GM12878 (cell line): Measurements from ENCODE around the gene DLEC1.

Experiments
- CTCF ChIP-seq, 3 experiments: IDR thresholded peaks in 2 of 3; conservative IDR thresholded peaks in 1 of 3; 2 replicates each; pipeline ENCODE4 v1.5.1; 2011; ENCODE audit warnings: low read depth in 3 of 3, low read length in 3 of 3, mild to moderate bottlenecking in 3 of 3, control low read depth in 2 of 3, moderate library complexity in 2 of 3, inconsistent platforms in 1 of 3, mixed read lengths in 1 of 3; ENCODE audit not compliant: control insufficient read depth in 2 of 3, insufficient read depth in 1 of 3; ENCODE audit errors: extremely low read depth in 1 of 3
- EGR1 ChIP-seq, 2 experiments: IDR thresholded peaks; 1 replicate in 1 of 2; 2 replicates in 1 of 2; pipeline ENCODE4 v1.6.1; 2011 to 2012; ENCODE audit warnings: low read depth in 2 of 2, low read length in 2 of 2, borderline replicate concordance in 1 of 2, mild to moderate bottlenecking in 1 of 2, moderate library complexity in 1 of 2
- EZH2 ChIP-seq: IDR thresholded peaks from 2 replicates; pipeline ENCODE4 v1.6.1; 2012; ENCODE audit warnings: low read depth, mild to moderate bottlenecking, control low read depth, inconsistent platforms, low read length, borderline replicate concordance; ENCODE audit not compliant: control insufficient read depth
- JUNB ChIP-seq: IDR thresholded peaks from 2 replicates; pipeline ENCODE4 v1.6.1; 2016; ENCODE audit warnings: antibody characterized with exemption, mild to moderate bottlenecking
- MAX ChIP-seq: IDR thresholded peaks from 2 replicates; pipeline ENCODE4 v1.6.1; 2012; ENCODE audit warnings: low read depth, low read length, improper control_type of control experiment
- NR2C2 ChIP-seq: IDR thresholded peaks from 2 replicates; pipeline ENCODE4 v1.6.1; 2011; ENCODE audit warnings: borderline replicate concordance, low read depth; ENCODE audit not compliant: control insufficient read depth, insufficient read length
- RCOR1 ChIP-seq: conservative IDR thresholded peaks from 2 replicates; pipeline ENCODE4 v1.6.1; 2012; ENCODE audit warnings: low read depth, low read length, improper control_type of control experiment
- RFX5 ChIP-seq: IDR thresholded peaks from 2 replicates; pipeline ENCODE4 v1.6.1; 2011; ENCODE audit warnings: low read depth, low read length, improper control_type of control experiment
- YBX1 ChIP-seq: fragments of 450-650 bp; IDR thresholded peaks from 2 replicates; pipeline ENCODE4 v1.6.1; 2016; ENCODE audit warnings: antibody characterized with exemption
- TF ChIP-seq, protein P1 (sequence below): fragments of 450-650 bp; IDR thresholded peaks from 2 replicates; pipeline ENCODE4 v1.6.1; 2017; ENCODE audit warnings: mild to moderate bottlenecking
- TF ChIP-seq, protein P2 (sequence below): IDR thresholded peaks from 2 replicates; pipeline ENCODE4 v1.6.1; 2012; ENCODE audit warnings: mild to moderate bottlenecking, low read depth, low read length

GRCh38 chr3:38127611-38128302 is 88.7 kb downstream of the DLEC1 start:
- TF ChIP-seq NR2C2 (no peak), CTCF (IDR thresholded peaks at IDR 0.05 in 2 of 3, conservative IDR thresholded peaks at IDR 0.05 in 1 of 3; ENCODE audit: control insufficient read depth in 2 of 3, extremely low read depth in 1 of 3, insufficient read depth in 1 of 3, low read depth in 3 of 3, low read length in 3 of 3) (no peak), MAX (no peak), YBX1 (no peak), EGR1 (IDR thresholded peaks at IDR 0.05; ENCODE audit: borderline replicate concordance in 1 of 2, low read depth in 2 of 2, low read length in 2 of 2) (no peak), RFX5 (no peak), RCOR1 (no peak), JUNB (no peak), EZH2 (no peak)
- TF ChIP-seq, protein P1, sequence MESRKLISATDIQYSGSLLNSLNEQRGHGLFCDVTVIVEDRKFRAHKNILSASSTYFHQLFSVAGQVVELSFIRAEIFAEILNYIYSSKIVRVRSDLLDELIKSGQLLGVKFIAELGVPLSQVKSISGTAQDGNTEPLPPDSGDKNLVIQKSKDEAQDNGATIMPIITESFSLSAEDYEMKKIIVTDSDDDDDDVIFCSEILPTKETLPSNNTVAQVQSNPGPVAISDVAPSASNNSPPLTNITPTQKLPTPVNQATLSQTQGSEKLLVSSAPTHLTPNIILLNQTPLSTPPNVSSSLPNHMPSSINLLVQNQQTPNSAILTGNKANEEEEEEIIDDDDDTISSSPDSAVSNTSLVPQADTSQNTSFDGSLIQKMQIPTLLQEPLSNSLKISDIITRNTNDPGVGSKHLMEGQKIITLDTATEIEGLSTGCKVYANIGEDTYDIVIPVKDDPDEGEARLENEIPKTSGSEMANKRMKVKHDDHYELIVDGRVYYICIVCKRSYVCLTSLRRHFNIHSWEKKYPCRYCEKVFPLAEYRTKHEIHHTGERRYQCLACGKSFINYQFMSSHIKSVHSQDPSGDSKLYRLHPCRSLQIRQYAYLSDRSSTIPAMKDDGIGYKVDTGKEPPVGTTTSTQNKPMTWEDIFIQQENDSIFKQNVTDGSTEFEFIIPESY, result no peak
- TF ChIP-seq, protein P2, sequence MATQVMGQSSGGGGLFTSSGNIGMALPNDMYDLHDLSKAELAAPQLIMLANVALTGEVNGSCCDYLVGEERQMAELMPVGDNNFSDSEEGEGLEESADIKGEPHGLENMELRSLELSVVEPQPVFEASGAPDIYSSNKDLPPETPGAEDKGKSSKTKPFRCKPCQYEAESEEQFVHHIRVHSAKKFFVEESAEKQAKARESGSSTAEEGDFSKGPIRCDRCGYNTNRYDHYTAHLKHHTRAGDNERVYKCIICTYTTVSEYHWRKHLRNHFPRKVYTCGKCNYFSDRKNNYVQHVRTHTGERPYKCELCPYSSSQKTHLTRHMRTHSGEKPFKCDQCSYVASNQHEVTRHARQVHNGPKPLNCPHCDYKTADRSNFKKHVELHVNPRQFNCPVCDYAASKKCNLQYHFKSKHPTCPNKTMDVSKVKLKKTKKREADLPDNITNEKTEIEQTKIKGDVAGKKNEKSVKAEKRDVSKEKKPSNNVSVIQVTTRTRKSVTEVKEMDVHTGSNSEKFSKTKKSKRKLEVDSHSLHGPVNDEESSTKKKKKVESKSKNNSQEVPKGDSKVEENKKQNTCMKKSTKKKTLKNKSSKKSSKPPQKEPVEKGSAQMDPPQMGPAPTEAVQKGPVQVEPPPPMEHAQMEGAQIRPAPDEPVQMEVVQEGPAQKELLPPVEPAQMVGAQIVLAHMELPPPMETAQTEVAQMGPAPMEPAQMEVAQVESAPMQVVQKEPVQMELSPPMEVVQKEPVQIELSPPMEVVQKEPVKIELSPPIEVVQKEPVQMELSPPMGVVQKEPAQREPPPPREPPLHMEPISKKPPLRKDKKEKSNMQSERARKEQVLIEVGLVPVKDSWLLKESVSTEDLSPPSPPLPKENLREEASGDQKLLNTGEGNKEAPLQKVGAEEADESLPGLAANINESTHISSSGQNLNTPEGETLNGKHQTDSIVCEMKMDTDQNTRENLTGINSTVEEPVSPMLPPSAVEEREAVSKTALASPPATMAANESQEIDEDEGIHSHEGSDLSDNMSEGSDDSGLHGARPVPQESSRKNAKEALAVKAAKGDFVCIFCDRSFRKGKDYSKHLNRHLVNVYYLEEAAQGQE, result no peak
